Activated CD4-positive, alpha-beta T cell treated with anti-CD3 and anti-CD28 coated beads, Interleukin-10, Interleukin-2, amounts not matched to agents 100 ng/mL and 50 ng/mL, durations not matched to agents 16 hours and 8 hours (primary cell): ENCODE results near the gene ASB7.
"Not testable (repeated sequence)": the region's sequence is repeated elsewhere in the genome, so short reads cannot be mapped to it uniquely, and the experiment has no call there.

ENCODE experiments used
- DNase-seq: peaks from one replicate; pipeline ENCODE4 v3.0.0-alpha.2; 2020

Gene ASB7, protein sequence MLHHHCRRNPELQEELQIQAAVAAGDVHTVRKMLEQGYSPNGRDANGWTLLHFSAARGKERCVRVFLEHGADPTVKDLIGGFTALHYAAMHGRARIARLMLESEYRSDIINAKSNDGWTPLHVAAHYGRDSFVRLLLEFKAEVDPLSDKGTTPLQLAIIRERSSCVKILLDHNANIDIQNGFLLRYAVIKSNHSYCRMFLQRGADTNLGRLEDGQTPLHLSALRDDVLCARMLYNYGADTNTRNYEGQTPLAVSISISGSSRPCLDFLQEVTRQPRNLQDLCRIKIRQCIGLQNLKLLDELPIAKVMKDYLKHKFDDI

DNA sequence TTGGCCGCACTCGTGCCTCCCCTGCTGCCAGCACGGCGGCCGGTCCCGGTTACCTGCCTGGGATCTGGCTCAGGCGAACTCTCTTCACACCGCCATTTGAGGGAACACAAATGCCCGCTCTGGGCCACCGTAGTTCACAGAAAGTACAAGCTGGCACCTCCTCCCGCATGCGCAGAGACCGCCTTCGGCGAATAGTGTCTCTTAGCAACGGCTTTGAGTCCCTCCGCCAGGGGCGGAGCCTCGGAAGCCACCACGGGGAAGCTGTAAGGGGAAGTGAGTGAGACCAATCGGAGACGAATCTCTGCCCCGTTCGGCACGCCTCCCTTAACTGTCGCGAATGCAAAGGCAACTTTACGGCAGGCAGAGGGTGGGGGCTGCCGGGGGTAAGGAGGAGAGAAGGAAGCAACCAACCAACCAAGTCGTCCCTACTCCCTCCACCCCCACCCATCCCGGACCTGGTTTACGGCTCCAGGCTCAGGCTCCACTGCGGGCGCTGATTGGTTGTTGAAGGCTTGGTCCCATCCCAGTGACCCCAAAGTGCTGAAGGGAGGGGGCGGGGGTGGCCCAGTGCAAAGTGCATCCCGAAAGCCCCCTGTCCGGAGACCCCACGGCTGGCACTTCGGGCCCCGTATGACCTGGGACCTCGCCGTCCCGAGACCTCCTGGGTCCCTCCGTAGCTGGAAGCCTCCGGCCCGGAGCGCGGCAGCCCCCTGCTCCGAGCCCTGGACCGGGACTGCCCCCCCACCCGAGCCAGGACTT lies at the start of gene ASB7, which contains the start of gene LINS1:
Gene ASB7 (plus strand): TSS at position 526 of the 759 bp plus-strand sequence. CDS start 9,628 bp downstream, outside the sequence.
Gene LINS1 (minus strand): TSS at position 121 of the 759 bp plus-strand sequence. CDS start 21,342 bp downstream, outside the sequence.
- DNase-seq: peak; percentile 100

DNA sequence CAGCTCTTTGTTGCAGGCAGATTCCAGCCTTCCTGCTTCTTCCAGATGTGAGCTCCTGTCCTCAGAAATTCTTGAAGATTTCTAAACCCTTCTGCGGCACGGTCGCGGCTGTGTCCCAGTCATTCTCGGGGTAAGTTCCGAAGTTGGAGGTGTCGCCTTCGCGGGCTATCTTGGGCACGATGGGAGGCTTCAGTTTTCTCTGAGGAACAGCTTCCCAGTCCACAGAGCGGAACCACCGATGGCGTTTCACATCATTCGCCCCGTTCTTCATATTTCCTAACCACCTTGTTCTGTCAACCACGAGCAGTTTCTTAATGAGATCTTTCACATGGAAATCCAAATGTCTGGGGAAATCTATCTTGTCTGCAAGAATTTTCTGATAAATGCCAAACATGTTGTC lies 48.9 kb upstream of the ASB7 start:
- no peak for DNase-seq

DNA sequence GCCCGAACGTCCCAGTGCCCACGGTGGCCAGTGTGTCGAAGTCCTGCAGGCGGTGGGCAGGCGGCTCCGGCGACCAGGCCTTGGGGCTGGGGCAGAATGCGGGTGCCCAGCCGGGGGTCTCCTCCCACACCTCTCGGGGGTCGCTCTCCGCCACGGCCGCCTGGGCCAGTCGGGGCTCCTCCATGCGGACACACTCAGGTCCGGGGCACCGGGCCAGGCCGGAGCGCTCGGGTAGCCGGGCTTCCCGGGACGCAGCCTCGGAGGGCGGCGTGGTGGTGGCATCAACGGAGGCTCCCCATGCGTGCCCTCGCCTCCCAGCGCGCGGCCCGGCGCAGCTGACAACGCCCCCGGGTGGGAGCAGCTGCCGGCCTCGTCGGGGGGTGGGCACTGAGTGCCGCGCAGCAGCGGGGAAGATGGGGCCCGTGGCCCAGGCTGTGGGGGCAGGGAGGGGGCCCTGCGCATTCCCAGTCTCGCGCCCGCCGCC lies 43.6 kb upstream of the ASB7 start:
- DNase-seq: no peak

DNA sequence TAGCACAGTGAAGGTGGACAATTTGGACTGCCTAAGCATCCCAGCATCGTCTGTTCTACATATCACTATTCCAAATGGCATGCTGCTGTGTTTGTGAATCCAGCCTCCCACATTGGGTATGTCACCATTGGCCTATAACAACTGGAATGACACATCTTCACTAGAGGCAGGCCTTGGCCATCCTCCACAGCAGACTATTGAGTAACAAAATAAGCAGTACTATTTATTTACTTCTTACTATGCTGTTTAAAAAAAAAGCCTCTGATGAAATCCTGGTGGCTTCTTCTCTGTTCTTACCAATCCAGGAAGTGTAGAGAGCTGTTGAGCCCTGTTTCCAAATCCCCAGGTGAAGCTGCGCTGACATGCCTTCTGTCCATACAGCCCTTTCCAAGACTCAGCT lies 43.1 kb upstream of the ASB7 start:
- no peak for DNase-seq

DNA sequence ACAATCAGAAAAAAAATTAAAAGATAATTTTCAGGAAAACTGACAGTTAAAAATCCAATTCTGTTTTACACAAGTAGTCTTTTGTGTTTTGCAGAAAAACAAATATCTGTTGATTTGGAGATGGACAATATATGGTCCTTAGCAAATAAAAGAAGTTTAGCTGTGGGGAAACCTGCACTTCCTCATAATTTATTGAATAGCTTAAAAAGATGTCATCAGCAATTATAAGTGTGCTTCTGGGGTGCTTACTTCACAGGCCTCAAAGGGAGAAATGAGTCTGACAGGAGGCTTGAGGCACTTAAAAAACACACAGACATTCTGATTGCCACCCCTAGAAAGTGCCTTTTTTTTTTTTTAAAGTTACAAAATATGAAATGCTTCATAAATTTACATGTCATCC lies 42.1 kb upstream of the ASB7 start:
- DNase-seq: no peak

DNA sequence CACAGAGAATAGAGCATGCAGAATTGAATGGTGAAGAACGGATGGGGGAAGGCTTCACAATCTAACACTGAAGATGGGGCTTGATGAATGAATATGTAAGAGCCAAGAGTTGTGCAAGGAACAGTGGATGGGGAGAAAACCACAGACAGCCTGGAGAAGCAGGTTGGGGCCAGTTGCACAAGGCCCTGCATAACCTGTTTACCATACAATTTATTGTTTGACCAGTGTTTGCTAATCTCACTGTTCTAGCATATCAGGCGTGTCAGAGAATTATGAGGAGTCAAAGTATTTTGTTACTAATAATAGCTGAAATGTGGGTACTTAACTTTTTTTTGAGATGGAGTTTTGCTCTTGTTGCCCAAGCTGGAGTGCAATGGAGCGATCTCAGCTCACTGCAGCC lies 36.8 kb upstream of the ASB7 start:
- DNase-seq: no peak

DNA sequence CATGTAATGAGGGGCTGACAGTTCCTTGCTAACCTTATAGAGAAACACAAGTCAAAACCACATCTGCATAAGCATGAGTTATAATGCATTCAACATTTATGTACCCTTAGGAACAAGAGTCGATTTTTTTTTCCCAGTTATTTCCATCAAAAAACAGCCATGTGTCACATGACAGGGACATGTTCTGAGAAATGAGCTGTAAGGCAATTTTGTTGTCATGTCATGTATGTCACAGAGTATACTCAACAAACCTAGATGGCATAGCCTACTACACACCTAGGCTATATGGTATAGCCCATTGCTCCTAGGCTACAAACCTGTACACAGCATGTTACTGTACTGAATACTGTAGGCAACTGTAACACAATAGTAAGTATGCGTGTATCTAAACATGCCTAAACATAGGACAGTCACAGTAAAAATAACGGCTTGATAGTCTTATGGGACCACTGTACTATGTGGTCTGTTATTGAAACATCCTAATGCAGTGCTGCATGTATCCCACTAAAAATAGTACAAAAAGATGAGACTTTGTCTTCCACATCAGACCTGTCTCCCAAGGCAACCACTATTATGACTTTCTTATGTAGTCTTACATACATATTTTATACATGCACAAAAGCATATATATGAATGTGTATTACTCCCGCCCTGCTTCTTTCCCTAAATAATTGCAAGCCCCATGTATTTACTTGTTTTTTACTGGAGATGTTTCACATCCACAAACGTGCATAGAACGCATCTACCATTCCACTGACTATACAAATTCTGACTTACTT lies 35.4 kb upstream of the ASB7 start:
- DNase-seq: no peak

DNA sequence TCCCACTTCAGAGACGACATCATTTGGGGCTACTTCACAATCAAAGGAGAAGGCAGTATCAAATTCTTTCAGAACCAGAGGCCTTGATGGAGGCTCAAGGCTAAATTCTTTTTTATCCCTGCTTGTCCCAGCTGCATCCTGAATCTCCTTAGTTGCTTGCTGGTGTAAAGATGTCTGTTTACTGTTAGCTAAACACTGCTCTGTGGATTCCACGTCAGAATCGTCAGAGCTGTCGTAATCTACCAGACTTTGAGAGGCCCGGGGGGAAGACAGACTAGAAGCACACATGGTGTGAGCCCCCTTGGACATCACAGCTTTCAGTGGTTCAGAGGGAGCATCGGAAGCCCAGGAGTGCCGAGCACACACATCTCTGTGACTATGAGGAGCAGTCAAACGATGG lies 33.0 kb upstream of the ASB7 start:
- DNase-seq: no peak

DNA sequence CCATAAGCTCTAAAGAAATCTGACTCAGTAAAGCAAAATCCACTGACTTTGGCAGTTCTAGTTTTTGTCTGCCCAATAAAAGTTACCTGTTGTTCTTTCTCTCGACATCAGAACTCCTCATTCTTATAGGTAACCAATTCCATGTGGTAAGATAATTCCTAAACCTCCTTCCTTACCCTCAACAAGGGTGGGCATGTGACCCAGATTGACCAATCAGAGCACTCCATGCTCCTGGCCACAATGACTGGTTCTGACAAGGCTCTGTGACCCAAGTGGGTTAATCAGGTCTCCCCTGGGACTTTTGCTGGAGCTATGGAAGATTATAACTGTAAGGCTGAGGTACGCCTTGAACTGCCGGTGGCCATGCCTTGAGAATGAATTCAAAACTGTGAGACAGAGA lies 32.1 kb upstream of the ASB7 start:
- no peak for DNase-seq

DNA sequence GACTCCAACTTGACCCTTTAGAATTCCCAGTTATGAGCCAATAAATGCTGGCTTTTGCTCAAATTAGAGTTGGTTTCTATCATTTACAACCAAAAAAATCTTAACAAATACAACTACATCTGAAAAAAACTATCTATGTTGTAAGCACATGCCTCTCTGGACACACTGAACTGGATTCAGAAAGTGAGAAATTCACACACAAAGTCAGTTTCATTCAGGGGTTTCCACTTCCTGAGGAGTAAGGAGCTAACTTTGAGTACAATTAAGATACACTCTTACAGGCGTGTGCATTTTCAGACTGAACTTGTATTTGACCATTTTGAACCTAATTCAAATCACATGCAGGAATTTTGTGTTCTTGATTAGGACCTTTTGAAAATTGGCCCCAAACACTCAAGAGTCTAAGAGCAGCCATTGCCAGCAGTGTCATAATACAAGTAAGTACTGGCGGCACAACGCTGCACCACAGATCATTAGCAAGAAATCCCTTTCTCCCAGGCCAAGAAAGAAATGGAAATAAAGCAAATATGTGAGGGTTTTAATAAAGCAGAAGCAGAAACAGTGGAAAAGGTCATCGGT lies 31.6 kb upstream of the ASB7 start:
- no peak for DNase-seq

DNA sequence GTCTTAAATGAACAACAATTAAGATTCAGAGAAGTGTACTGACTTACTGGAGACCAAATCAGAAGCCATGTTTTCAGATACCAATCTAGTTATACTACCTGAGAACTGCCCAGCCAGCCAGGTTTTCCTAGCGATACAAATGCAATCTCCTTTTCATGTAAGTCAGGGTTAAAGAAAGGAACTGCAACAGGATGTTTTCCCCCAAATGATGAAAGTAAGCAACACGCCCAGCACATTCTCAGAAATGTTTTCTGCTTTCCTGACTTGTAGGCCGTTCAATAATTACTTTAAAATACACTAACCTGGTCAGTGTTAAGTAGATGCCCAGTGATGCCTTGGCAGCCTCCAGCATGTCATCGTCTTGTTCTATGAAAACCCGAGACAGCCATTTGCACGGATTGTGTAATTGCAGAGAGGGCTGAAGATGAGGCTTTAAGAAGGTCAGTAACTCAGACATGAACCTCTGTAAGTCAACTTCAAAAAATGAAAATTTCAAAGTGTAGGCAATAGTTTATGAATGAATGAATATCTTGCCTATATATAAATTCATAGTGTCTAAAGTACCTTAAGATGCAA lies 30.7 kb upstream of the ASB7 start:
- no peak for DNase-seq

DNA sequence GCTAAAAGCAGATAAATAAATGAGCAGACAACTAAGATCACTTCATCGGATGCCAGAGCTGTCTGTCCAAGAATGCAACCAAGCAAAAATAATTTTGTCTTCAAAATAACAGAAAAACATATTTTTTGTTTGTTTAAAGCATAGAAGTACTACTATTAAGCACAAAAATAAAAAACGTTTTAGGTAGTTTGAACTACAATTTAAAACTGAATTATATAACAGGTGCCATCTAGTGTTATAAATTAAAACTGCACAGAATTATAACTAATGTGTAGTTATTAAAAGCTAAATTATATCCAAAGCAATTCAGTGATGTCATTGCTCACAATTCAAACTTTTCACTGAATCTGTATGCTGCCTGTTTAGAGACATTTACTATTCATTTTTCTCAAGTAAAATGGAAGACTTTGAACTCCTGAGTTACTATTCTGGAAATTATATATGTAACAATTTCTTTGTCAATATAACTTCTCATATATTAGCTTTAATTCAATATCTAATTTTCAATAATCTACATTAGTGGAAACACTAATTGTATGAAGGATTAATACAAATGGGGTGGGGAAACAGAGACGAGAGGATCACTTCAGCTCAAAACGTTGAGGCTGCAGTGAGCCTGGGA lies 29.9 kb upstream of the ASB7 start:
- no peak for DNase-seq

DNA sequence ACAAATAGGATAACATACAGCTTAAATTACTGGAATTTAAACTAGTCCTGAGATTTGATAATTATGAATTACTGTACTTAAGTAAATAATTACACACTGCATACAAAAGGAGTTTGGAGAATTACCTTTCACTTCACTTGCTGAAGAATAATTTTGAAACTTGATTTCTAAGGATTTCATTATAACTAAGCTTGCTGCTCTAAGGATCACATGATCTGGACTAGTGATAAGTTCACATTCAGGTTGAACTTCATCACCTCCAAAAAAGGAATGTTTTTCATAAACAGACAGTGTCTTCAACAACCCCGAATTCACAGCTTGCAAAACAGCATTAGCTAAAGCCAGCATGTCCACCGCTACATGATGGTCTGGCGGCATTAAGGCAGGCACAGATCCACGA lies 28.9 kb upstream of the ASB7 start:
- no peak for DNase-seq

DNA sequence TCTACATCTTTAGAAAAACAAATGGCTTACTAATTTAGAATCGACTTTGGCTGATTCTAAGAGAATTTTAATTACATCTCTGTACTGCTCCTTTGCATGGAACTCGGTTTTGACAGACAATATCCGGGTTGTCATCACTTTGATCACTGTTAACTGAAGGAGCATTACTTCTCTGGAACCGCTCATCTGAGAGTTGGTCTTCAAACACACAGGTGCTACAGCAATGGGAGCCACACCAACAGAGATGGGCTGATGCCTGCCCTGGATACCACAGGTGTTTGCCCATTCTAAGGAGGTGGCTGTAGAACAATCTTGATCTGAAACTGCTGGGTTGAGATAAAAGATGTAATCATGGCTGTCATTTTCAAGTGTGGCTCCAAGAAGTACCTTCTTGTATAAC lies 22.0 kb upstream of the ASB7 start:
- no peak for DNase-seq

DNA sequence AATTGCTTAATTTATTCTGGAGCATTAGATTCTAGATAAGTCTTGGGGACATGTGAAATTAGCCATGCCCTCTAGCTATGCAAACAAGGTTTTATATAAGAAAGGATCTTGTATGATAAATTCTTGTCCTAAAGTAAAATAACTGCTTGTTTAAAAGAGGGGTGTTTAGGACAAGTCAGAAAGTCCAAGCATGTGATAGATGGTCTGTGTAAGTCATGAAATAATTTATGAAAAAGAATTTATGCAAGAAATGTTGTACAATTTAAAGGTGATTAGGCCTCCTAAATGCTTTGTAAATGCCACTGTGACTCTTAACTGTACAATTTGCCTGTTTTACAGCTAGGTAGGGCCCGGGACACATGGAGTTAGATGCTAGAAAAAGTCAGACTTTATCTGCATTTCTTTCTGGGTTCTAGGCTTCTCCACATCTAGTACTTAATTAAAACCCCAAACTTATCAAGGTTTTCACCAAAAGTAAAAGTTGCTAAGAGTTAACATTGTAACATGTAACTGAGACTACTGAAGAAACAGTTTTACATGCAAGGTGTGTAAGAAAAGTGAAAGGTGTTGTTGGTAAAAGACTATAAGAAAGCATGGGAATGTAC lies 13.6 kb upstream of the ASB7 start:
- DNase-seq: no peak

DNA sequence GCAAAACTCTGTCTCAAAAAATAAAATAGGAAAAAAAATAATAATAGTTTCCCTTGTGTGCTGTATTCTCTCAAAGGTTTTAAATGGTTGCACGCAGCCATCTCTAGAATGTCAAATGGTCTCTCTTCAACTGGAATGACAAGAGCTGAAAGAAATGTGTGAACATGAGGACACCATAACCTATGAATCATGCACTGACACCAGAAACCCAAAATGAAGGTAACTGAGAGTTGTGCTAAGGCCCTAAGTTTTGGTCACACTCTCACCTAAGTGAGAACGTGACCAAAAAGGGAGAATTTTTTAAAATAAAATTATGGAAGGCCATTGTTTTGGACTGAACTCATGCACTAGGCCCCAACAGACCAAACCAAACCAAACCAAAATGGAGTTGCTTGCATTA lies 11.2 kb upstream of the ASB7 start:
- not testable (repeated sequence) for DNase-seq

DNA sequence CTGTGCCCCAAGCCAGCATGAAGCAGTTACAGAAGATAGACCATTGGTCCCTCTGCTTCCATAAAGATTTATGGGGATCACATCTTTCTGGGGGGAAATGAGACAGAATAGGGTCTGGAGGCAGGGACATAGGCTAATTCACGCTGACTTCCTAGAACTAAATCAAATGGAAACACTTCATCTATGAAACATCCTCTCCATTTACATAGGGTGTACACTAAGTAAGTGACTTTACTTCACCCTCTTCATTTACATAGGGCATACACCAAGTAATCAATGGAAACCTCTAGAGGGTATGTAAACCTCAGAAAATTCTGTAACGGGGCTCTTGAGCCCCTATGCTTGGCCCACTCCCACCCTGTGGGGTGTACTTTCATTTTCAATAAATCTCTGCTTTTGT lies 10.6 kb upstream of the ASB7 start:
- DNase-seq: no peak

DNA sequence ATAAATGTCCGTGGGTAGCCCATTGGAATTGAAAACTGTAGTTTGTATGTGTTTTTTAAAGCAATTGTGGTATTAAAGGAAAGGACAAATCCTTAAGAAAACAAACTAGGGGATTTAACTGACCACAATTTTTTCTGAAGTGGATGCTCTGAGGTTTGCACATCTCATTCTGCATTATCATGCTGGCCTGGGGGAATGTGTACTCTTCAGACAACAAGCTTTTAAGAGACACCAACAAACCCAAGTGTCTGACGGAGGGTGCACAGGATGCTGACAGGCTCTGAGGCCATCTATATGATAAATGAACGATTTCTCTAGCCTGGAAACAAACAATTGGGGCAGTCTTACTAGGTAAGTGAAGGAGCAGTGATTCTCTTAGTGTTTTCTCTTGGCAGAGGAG lies 9.5 kb upstream of the ASB7 start:
- DNase-seq: no peak

DNA sequence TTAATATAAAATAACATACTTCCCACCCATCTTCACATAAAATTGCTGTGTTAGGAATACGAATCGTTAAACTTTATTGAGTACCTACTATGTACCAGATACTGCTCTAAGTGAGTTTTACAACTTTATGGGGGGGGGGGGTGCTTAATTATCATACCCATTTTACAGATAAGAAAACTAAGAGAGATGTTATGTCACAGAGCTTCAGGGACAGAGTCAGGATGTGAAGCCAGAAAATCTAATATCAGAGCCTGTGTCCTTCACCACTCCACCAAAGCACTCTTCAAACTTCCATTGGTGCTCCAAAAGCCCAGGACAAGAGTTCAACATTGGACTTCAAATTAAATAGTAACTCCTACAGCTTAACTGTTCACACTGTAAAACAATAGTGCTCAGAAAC lies 9.0 kb upstream of the ASB7 start:
- no peak for DNase-seq

DNA sequence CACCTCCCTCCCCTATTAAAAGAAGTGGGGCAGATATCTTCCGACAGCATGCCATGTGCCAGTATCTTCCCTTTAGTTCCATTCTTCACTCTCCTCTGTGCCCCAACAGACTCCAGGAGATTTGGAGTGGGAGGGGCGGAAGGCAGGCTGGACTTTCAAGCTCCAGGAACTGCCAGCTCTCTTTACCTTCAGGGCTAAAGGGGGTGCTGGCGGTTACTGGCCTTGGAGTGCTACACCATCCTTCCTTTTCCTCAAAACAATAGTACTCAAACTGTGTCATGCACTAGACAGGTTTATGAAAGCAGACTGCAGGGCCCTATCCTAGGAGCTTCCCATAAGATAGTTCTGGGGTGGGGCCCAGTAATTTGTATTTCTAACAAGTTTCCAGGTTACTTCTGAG lies 6.4 kb upstream of the ASB7 start:
- DNase-seq: no peak

DNA sequence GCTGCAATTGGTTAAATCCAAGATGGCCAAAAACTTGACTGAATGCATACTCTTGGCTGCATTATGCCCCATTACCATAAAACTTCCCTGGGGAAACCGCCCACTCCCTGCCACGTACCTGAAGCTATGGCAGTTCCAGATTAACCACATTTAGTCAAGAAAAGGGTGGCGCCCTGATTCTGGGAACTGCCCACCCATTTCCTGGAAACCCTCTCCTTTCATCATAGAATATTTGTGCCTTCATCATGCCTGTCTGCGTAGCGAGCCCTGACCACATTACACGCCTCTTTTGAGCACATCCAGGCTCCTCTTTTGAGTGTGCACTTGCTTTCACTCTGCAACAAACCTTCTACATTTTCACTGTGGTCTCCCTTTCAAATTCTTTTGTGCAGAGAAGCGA lies 5.6 kb upstream of the ASB7 start:
- peak; percentile 97 for DNase-seq

DNA sequence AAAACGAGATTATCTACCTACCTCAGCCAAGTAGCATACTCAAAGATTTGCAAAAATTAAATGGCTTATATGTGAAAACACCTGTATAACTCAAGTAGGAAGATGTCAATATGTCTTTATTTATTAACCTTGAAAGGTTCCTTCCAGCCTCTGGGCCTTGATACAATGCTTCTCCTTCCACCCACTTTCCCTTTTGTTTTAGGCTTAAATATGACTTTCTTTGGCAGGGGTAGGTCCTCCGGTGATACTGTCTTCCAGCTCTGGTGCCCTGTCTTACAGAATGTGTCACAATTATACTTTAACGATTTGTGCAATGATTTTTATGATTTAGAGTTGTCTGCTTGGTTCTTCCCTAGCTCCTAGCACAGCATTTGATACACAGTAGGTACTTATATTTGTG lies 4.5 kb upstream of the ASB7 start:
- DNase-seq: no peak
